Prostate gland (tissue), 2 donors: ENCODE results near the gene SPCS1.

Source experiments
- CTCF ChIP-seq, 4 experiments: fragments of 200-600 bp in 2 of 4; fragments of 450-650 bp in 2 of 4; sonication (generic) in 2 of 4; IDR thresholded peaks; 1 replicate in 3 of 4; 2 replicates in 1 of 4; pipeline ENCODE4 v1.5.1; 2016 to 2019; ENCODE audit warnings: antibody characterized with exemption in 4 of 4, mild to moderate bottlenecking in 2 of 4, moderate library complexity in 2 of 4
- POLR2AphosphoS5 ChIP-seq: sonication (generic); formaldehyde crosslinking; IDR thresholded peaks from one replicate; pipeline ENCODE4 v1.6.1; 2017; ENCODE audit warnings: antibody characterized with exemption

- peak; percentile 72 for TF ChIP-seq POLR2AphosphoS5
- peak in 1 of 4 experiments; percentile 14 for TF ChIP-seq CTCF (IDR thresholded peaks at IDR 0.05)
Observed at GRCh38 chr3:52705688-52706686, at the start of gene SPCS1, which contains the start of gene GLT8D1.
